ENCODE measurements around the gene CDC42EP1. TPM values are rescaled to one million over a fixed set of nuclear protein-coding genes. Genes with fewer than 3 reads are reported as not detected.

The CDC42EP1 gene
- total RNA-seq, 6 experiments from 2014 or later: 29.2 to 117 (median 68.0) TPM

- 2% methylated on average over 25 of the region's 44 CpGs for WGBS (ENCODE audit: insufficient coverage, low coverage, low lambda C conversion rate, missing lambda C conversion rate)
- peak; percentile 92 to 93 (median 92) for DNase-seq
- peak; percentile 51 to 60 (median 54) for ATAC-seq
- peak overlapping the region; percentile 84 to 89 (median 88) for H3K27ac ChIP-seq
- intact Hi-C loops (cut with DNase I): no loop called here
- no peaks in the 10 kb centered on the region for H3K27me3 ChIP-seq
- H3K4me1 ChIP-seq: peaks cover 0 to 25% (median 2%) of the 10 kb centered on the region in 4 donors
- H3K9me3 ChIP-seq: no peaks in the 10 kb centered on the region
- H3K36me3 ChIP-seq: no peaks in the 10 kb centered on the region
- H3K4me3 ChIP-seq: peak overlapping the region in 2 of 3 donors; percentile 86 to 97
- TF ChIP-seq POLR2A (IDR thresholded peaks at IDR 0.05) (no peak), CTCF (IDR thresholded peaks at IDR 0.05) (peak; percentile 92 to 99 (median 99))
Measured at GRCh38 chr22:37607010-37607934, 47.0 kb downstream of the CDC42EP1 start.

- WGBS (ENCODE audit: insufficient coverage, low coverage, low lambda C conversion rate, missing lambda C conversion rate): 2% methylated on average over 17 of the region's 17 CpGs
- Histone ChIP-seq H3K36me3 (no peaks in the 10 kb centered on the region), H3K4me3 (peak overlapping the region; percentile 86 to 97 (median 90)), H3K27me3 (no peaks in the 10 kb centered on the region), H3K9me3 (no peaks in the 10 kb centered on the region), H3K27ac (peak overlapping the region; percentile 84 to 89 (median 88)), H3K4me1 (peaks cover 0 to 22% (median 2%) of the 10 kb centered on the region in 4 donors)
- intact Hi-C loops (cut with DNase I): no loop called here
- DNase-seq (no peak), ATAC-seq (peak in 2 of 4 donors; percentile 1 to 7)
- TF ChIP-seq POLR2A (IDR thresholded peaks at IDR 0.05): no peak
- no peak for TF ChIP-seq CTCF (IDR thresholded peaks at IDR 0.05)
Measured at GRCh38 chr22:37607935-37608476, 47.7 kb downstream of the CDC42EP1 start.

- TF ChIP-seq CTCF (IDR thresholded peaks at IDR 0.05) (no peak), POLR2A (IDR thresholded peaks at IDR 0.05) (peak; percentile 49)
- no peaks in the 10 kb centered on the region for H3K36me3 ChIP-seq
- H3K4me1 ChIP-seq: peaks cover 0 to 22% (median 2%) of the 10 kb centered on the region in 4 donors
- ATAC-seq (peak; percentile 87 to 93 (median 90)), DNase-seq (peak; percentile 97 to 98 (median 98))
- peak within 1 kb of the TSS; percentile 86 to 97 (median 90) for H3K4me3 ChIP-seq
- H3K27ac ChIP-seq: peak within 1 kb of the TSS; percentile 84 to 89 (median 88)
- H3K9me3 ChIP-seq: no peaks in the 10 kb centered on the region
- intact Hi-C loops (cut with DNase I): no loop called here
- no peaks in the 10 kb centered on the region for H3K27me3 ChIP-seq
- 0% methylated on average over 19 of the region's 82 CpGs for WGBS (ENCODE audit: insufficient coverage, low coverage, low lambda C conversion rate, missing lambda C conversion rate)
Measured at GRCh38 chr22:37608477-37609239, 48.4 kb downstream of the CDC42EP1 start, which contains the start of gene GGA1. Gene GGA1, plus strand, starts transcription at chr22:37608834. Its CDS starts 27 bp downstream, at chr22:37608861.
